Heart left ventricle (tissue), 16 donors: ENCODE data around the gene PARD3. TPM values are rescaled to one million over a fixed set of nuclear protein-coding genes. Genes with fewer than 3 reads are reported as not detected.

Source experiments
- ATAC-seq, 4 donors: fragments of 200-7000 bp; cut with Tn5 transposase; one replicate each; pipeline ENCODE4 v1.9.1; 2020 to 2022; ENCODE audit warnings: moderate library complexity in 4 of 4, mild to moderate bottlenecking in 3 of 4, moderate number of reproducible peaks in 1 of 4
- DNase-seq, 5 donors: peaks; one replicate each; pipeline ENCODE4 v3.0.0-alpha.2; 2020
- H3K27ac ChIP-seq, 12 donors: fragments of 200-600 bp; sonication (generic) in 4 of 12; one replicate each; pipeline versions ENCODE4 v1.5.0 to v1.8.0; 2016 to 2022; ENCODE audit warnings: mild to moderate bottlenecking in 2 of 12
- H3K27me3 ChIP-seq, 9 donors: fragments of 200-600 bp; sonication (generic) in 2 of 9; one replicate each; pipeline versions ENCODE4 v1.5.1 to v1.8.0; 2016 to 2022; ENCODE audit warnings: mild to moderate bottlenecking in 3 of 9
- H3K36me3 ChIP-seq, 9 donors: fragments of 200-600 bp; sonication (generic) in 2 of 9; one replicate each; pipeline versions ENCODE4 v1.5.0 to v1.8.0; 2018 to 2022; ENCODE audit warnings: mild to moderate bottlenecking in 2 of 9
- H3K4me1 ChIP-seq, 12 donors: fragments of 200-600 bp; sonication (generic) in 4 of 12; one replicate each; pipeline versions ENCODE4 v1.5.0 to v1.8.0; 2016 to 2022; ENCODE audit warnings: mild to moderate bottlenecking in 3 of 12
- H3K4me3 ChIP-seq, 12 donors: fragments of 200-600 bp; sonication (generic) in 4 of 12; one replicate each; pipeline versions ENCODE4 v1.5.0 to v1.8.0; 2017 to 2022; ENCODE audit warnings: mild to moderate bottlenecking in 9 of 12, moderate library complexity in 4 of 12
- H3K9me3 ChIP-seq, 12 donors: fragments of 200-600 bp; sonication (generic) in 4 of 12; one replicate each; pipeline versions ENCODE4 v1.5.0 to v1.8.0; 2016 to 2022; ENCODE audit warnings: mild to moderate bottlenecking in 1 of 12
- POLR2A ChIP-seq, 2 donors: fragments of 450-650 bp; IDR thresholded peaks; one replicate each; pipeline ENCODE4 v1.6.1; 2017; ENCODE audit warnings: antibody characterized with exemption in 2 of 2, mild to moderate bottlenecking in 2 of 2, moderate library complexity in 2 of 2
- WGBS, 4 donors: extraction: QIAGEN DNeasy Blood & Tissue Kit in 2 of 4; methylation state at CpG; one replicate each; pipeline versions ENCODE4 v1.1.5 to v1.1.7; 2013 to 2018; 5-methylcytosine and 5-hydroxymethylcytosine counted together
- intact Hi-C, 10 donors: fragments of 100-400 bp; cut with DNase I; formaldehyde crosslinking; loops; one replicate each; pipeline versions ENCODE4 v1.11.1 to v1.14.2; 2022
- polyA plus RNA-seq, 2 donors: library from polyadenylated mRNA; stranded (reverse); fragments of 200-250 nt; gene quantifications; one replicate each; pipeline ENCODE4 v1.2.3, GENCODE V29; 2013
- total RNA-seq, 9 donors: library from RNA; depleted of rRNA in 2 of 9; stranded (reverse); fragments of >200 nt in 2 of 9; fragmentation: NEBNext Ultra II Directional in 3 of 9; extraction: Animal tissue kit (Norgen Biotek cat#: 25700) in 3 of 9; gene quantifications; one replicate each; pipeline versions ENCODE4 v1.1.0 to v1.2.4, GENCODE V29; 2016 to 2023
- TF ChIP-seq, protein P1 (sequence below), 12 donors: fragments of 200-600 bp; sonication (generic) in 4 of 12; IDR thresholded peaks; one replicate each; pipeline versions ENCODE4 v1.5.0 to v1.8.0; 2018 to 2022; ENCODE audit warnings: antibody characterized with exemption in 12 of 12, mild to moderate bottlenecking in 5 of 12
- donor health status: ischemic (EF 13 %, LVEDD 7.1; RV severe dilation, severe dysfunction).
- donor health status: healthy with polysubstance abuse.
- donor health status: DM: no; HTN: yes; CAD: no.
- donor health status: DM: no; HTN: no; CAD: no.
- donor health status: ischemic (EF 25% LVEDD 6.9; RV normal size, moderate dysfunction).
- donor health status: ischemic (EF 25% LVEDD 5.7; RV mildly dilated, moderate dysfunction).
- donor health status: healthy.
- donor health status: DM: yes; HTN: yes; CAD: no.
- donor health status: ischemic (EF 35%, LVEDD 5.7; RV mildly dilated, moderate dysfunction).
- donor health status: nonischemic (EF 11% LVEDD 7.7; RV severe dilation, severe dysfunction).
- donor health status: DM: yes; HTN: yes; CAD: no.
- donor health status: PGD.
- donor health status: ischemic (EF 29% LVEDD 5.4; RV normal size, mild dysfunction).
- donor health status: nonischemic (EF 23%, LVEDD 6.1; RV moderate dilation, normal function).

PARD3 gene
- total and polyA plus RNA-seq, 11 donors, result 24.8 to 69.7 (median 33.1) TPM

- intact Hi-C loops, result no loop called here
- Histone ChIP-seq H3K4me1 (peaks cover 0 to 12% (median 0%) of the 10 kb centered on the region in 12 donors), H3K9me3 (no peaks in the 10 kb centered on the region), H3K4me3 (no peak overlapping the region), H3K27me3 (no peaks in the 10 kb centered on the region), H3K27ac (no peak overlapping the region), H3K36me3 (no peaks in the 10 kb centered on the region)
- DNase-seq, result no peak
- 69 to 79% (median 75%) methylated on average over 5 of the region's 5 CpGs for WGBS, 4 donors
- no peak for ATAC-seq
- TF ChIP-seq POLR2A (IDR thresholded peaks at IDR 0.05), result no peak
- TF ChIP-seq, protein P1, sequence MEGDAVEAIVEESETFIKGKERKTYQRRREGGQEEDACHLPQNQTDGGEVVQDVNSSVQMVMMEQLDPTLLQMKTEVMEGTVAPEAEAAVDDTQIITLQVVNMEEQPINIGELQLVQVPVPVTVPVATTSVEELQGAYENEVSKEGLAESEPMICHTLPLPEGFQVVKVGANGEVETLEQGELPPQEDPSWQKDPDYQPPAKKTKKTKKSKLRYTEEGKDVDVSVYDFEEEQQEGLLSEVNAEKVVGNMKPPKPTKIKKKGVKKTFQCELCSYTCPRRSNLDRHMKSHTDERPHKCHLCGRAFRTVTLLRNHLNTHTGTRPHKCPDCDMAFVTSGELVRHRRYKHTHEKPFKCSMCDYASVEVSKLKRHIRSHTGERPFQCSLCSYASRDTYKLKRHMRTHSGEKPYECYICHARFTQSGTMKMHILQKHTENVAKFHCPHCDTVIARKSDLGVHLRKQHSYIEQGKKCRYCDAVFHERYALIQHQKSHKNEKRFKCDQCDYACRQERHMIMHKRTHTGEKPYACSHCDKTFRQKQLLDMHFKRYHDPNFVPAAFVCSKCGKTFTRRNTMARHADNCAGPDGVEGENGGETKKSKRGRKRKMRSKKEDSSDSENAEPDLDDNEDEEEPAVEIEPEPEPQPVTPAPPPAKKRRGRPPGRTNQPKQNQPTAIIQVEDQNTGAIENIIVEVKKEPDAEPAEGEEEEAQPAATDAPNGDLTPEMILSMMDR (IDR thresholded peaks at IDR 0.05), result no peak
Measured at GRCh38 chr10:34681933-34682332, 133.2 kb downstream of the PARD3 start.

DNA sequence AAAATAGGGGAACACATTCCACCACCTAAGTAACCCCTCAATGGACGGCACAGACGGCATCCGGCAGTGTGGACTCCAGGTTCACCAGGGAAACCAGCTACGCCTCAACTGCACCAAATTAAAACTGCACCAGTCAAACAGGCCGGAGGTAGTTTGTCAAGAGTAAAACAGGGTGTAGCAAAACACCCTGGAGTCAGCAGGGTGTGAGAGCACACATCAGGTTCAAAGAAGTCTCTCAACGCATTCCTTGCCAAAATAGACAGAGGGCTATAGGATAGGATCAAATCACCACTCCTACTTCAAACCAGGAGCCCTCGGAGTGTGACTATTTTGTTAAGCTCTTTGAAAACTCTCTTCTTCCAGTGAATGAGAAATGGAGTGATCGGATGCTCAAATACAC lies 135.9 kb downstream of the PARD3 start:
- intact Hi-C loops, result loop anchor here in 4 of 10 donors (10.0 kb wide), 3 partner anchors 136 to 286 kb away; partner anchors contain the start of gene PARD3 (in 2 of the 4)
- H3K27me3 ChIP-seq, result no peaks in the 10 kb centered on the region
- TF ChIP-seq POLR2A (IDR thresholded peaks at IDR 0.05), result no peak
- TF ChIP-seq, protein P1 (IDR thresholded peaks at IDR 0.05), result no peak
- WGBS, 4 donors, result 88 to 94% (median 92%) methylated on average over 8 of the region's 8 CpGs
- H3K36me3 ChIP-seq, result no peaks in the 10 kb centered on the region
- DNase-seq (no peak), ATAC-seq (no peak)
- peaks cover 0 to 12% (median 0%) of the 10 kb centered on the region in 12 donors for H3K4me1 ChIP-seq
- no peaks in the 10 kb centered on the region for H3K9me3 ChIP-seq
- no peak overlapping the region for H3K4me3 ChIP-seq
- no peak overlapping the region for H3K27ac ChIP-seq

- DNase-seq, result no peak
- Histone ChIP-seq H3K9me3 (no peaks in the 10 kb centered on the region), H3K36me3 (no peaks in the 10 kb centered on the region), H3K4me3 (no peak overlapping the region), H3K27me3 (no peaks in the 10 kb centered on the region), H3K4me1 (peaks cover 0 to 23% (median 8%) of the 10 kb centered on the region in 12 donors), H3K27ac (no peak overlapping the region)
- no peak for ATAC-seq
- WGBS, 4 donors, result 81 to 87% (median 86%) methylated on average over 4 of the region's 4 CpGs
- intact Hi-C loops, result loop anchor here in 4 of 10 donors (10.0 kb wide), 3 partner anchors 137 to 287 kb away; partner anchors contain the start of gene PARD3 (in 2 of the 4)
- TF ChIP-seq, protein P1 (IDR thresholded peaks at IDR 0.05), result peak in 1 of 12 donors; percentile 6
- no peak for TF ChIP-seq POLR2A (IDR thresholded peaks at IDR 0.05)
Measured at GRCh38 chr10:34677591-34677990, 137.5 kb downstream of the PARD3 start.

DNA sequence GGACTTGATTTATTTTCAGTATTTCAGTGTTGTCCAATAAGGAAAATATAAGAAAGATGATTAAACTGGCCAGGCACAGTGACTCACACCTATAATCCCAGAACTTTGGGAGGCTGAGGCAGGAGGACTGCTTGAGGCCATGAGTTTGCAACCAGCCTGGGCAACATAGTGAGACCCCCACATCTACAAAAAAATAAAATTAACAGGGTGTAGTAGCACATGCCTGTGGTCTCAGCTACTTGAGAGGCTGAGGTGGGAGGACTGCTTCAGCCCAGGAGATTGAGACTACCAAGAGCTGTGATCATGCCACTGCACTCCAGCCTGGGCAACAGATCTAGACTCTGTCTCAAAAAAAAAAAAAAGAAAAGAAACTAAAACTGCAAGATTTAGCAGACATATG lies 138.0 kb downstream of the PARD3 start:
- H3K27ac ChIP-seq, result no peak overlapping the region
- ATAC-seq (no peak), DNase-seq (no peak)
- peaks cover 0 to 27% (median 9%) of the 10 kb centered on the region in 12 donors for H3K4me1 ChIP-seq
- no peaks in the 10 kb centered on the region for H3K9me3 ChIP-seq
- H3K36me3 ChIP-seq, result no peaks in the 10 kb centered on the region
- intact Hi-C loops, result loop anchor here in 4 of 10 donors (10.0 kb wide), 3 partner anchors 138 to 288 kb away; partner anchors contain the start of gene PARD3 (in 2 of the 4)
- TF ChIP-seq POLR2A (IDR thresholded peaks at IDR 0.05), result no peak
- TF ChIP-seq, protein P1 (IDR thresholded peaks at IDR 0.05), result no peak
- no peak overlapping the region for H3K4me3 ChIP-seq
- no peaks in the 10 kb centered on the region for H3K27me3 ChIP-seq
